Muscle layer of colon (tissue), 2 donors: ENCODE data around the gene FAT4.

Experiments used
- H3K27ac ChIP-seq: one replicate; pipeline ENCODE4 v1.7.0; 2013; ENCODE audit warnings: low read depth, mild to moderate bottlenecking, low read length, moderate library complexity
- H3K27me3 ChIP-seq, 2 donors: one replicate each; pipeline ENCODE4 v1.7.0; 2013; ENCODE audit warnings: low read length in 2 of 2, mild to moderate bottlenecking in 2 of 2; ENCODE audit not compliant: insufficient read depth in 2 of 2, control insufficient read depth in 1 of 2
- H3K36me3 ChIP-seq: one replicate; pipeline ENCODE4 v1.7.0; 2013; ENCODE audit warnings: mild to moderate bottlenecking, low read length; ENCODE audit not compliant: insufficient read depth
- H3K4me1 ChIP-seq: one replicate; pipeline ENCODE4 v1.7.0; 2013; ENCODE audit warnings: mild to moderate bottlenecking, low read length; ENCODE audit not compliant: insufficient read depth
- H3K4me3 ChIP-seq, 2 donors: one replicate each; pipeline ENCODE4 v1.7.0; 2013; ENCODE audit warnings: low read length in 2 of 2, low read depth in 1 of 2, mild to moderate bottlenecking in 1 of 2, moderate library complexity in 1 of 2
- H3K9ac ChIP-seq: one replicate; pipeline ENCODE4 v1.7.0; 2013; ENCODE audit warnings: low read length
- H3K9me3 ChIP-seq: one replicate; pipeline ENCODE4 v1.7.0; 2013; ENCODE audit warnings: mild to moderate bottlenecking, low read length
- donor health status: abdominal sarcoma.
- donor health status: Adenocarcinoma of cecum.

FAT4 gene

DNA sequence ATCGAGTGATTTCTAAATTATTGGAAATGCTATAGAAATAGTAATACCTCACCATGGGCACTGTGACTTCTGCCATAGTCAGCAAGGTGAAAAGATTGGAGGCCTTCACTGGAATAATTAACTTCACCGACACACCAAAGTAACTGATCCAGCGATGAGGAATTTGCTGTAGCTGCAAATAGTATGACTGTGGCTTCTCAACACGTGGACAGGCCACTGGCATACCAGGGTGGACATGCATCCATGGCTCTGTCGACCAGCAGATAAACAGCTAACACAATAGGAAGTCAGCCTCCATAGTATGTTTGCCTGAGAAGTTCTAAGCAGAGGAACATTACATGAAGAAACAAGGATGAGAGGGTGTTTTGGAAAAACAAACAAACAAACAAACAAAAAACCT is 10.9 kb upstream of the FAT4 start:
- H3K9me3 ChIP-seq: no peaks in the 10 kb centered on the region
- no peaks in the 10 kb centered on the region for H3K4me1 ChIP-seq
- no peaks in the 10 kb centered on the region for H3K27me3 ChIP-seq
- no peaks in the 10 kb centered on the region for H3K36me3 ChIP-seq
- H3K27ac ChIP-seq: no peak overlapping the region
- H3K4me3 ChIP-seq: no peak overlapping the region
- H3K9ac ChIP-seq: no peak overlapping the region

DNA sequence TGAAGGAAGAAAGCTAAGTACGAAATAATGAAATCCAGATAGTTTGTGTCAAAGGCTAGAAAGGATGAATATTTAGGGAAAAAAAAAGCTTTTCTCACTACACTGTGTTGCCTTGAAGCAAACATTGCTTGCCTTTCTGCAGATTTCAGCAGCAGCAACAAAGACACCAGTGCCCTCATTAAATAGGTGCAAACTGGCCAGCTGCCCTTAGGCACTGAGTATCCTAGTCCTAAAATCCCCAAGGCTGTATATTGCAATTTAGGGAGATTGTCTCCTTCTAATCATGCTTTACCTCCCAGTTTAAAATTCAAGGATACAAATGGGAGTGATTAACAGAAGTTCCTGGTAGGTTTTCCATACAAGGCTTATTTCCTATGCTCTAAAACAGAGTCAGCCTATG is 8.6 kb upstream of the FAT4 start:
- H3K9ac ChIP-seq: no peak overlapping the region
- H3K27ac ChIP-seq: no peak overlapping the region
- H3K36me3 ChIP-seq: no peaks in the 10 kb centered on the region
- H3K9me3 ChIP-seq: no peaks in the 10 kb centered on the region
- no peaks in the 10 kb centered on the region for H3K27me3 ChIP-seq
- H3K4me1 ChIP-seq: no peaks in the 10 kb centered on the region
- H3K4me3 ChIP-seq: no peak overlapping the region

DNA sequence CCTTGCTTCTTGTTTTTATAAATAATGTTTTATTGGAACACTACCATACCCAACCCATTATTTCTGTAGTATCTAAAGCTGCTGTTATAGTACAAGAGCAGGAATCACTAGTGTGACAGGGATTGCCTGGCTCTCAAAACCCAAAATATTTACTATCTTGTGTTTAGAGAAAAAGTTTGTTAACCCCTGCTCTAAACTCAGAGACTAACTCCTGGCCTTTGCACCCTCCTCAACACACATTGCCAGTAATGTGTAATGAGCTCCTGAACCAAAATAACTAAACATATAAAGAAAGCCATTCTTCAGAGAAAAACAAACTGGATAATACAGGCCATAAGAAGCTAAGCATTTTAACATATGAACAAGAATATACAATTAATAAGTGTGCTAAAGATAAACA is 8.2 kb upstream of the FAT4 start:
- H3K9ac ChIP-seq: no peak overlapping the region
- no peaks in the 10 kb centered on the region for H3K4me1 ChIP-seq
- no peaks in the 10 kb centered on the region for H3K9me3 ChIP-seq
- H3K36me3 ChIP-seq: no peaks in the 10 kb centered on the region
- no peak overlapping the region for H3K4me3 ChIP-seq
- H3K27me3 ChIP-seq: no peaks in the 10 kb centered on the region
- H3K27ac ChIP-seq: no peak overlapping the region

DNA sequence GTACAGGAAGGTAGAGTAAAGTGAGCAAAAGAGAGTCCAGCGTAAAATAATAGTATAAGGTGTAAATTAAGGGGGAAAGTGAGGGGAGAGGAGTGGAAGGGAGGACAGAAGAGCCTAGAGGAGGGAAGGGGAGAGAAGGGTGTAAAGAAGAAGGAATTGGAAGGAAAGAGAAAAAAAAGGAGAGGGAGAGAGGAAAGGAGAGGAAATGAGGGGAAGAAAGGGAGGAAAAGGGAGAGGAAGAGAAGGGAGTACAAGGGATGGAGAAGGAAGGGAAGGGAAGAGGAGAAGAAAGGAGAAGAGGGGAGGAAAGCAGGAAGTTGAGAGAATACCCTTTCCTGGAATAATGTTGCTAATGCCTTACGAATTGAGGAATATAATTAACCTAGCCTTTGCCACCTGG is 3.3 kb upstream of the FAT4 start:
- H3K9ac ChIP-seq: no peak overlapping the region
- H3K4me1 ChIP-seq: peaks cover 8% of the 10 kb centered on the region
- no peaks in the 10 kb centered on the region for H3K27me3 ChIP-seq
- H3K9me3 ChIP-seq: no peaks in the 10 kb centered on the region
- H3K4me3 ChIP-seq: no peak overlapping the region
- H3K36me3 ChIP-seq: no peaks in the 10 kb centered on the region
- no peak overlapping the region for H3K27ac ChIP-seq

GRCh38 chr4:125313497-125313896 is 1.3 kb upstream of the FAT4 start:
- H3K4me1 ChIP-seq: peaks cover 16% of the 10 kb centered on the region
- H3K27ac ChIP-seq: no peak overlapping the region
- H3K36me3 ChIP-seq: no peaks in the 10 kb centered on the region
- no peak overlapping the region for H3K9ac ChIP-seq
- no peak overlapping the region for H3K4me3 ChIP-seq
- no peaks in the 10 kb centered on the region for H3K9me3 ChIP-seq
- no peaks in the 10 kb centered on the region for H3K27me3 ChIP-seq

DNA sequence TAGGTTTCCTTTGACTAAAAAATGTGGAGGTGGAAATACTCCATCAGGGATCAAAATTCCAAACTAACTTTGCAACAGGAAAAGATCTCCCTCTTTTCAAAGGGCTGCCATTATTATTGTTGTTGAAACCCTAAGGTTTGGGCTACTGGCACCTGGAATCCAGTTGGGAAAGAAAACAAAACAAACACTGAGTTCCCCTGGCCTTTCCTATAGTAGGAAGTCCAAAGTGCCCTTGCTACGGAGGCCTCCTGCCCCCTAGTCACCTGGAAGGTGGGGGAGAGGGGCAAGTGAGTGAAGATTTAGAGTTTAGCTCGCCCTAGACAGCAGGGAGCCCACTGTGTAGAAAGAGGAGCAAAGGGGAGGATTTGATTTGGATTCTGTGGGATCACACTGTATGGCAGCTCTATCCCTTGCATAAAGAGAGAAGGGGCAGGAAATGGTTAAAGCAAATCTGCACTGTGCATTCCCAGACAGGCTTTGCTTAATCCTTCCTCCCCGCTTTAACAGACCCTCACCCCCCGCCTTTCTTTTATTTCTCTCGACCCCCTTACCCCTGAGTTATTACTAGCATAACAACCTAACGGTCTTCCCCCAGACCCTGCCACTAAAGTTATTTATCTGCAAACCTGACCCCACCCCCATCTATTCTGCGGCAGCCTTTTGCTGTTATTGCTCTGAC is 627 bp upstream of the FAT4 start:
- Histone ChIP-seq H3K27ac (peak overlapping the region; percentile 13), H3K9ac (peak overlapping the region; percentile 21), H3K4me1 (peaks cover 22% of the 10 kb centered on the region), H3K4me3 (peak overlapping the region in 1 of 2 donors; percentile 96), H3K9me3 (no peaks in the 10 kb centered on the region), H3K27me3 (no peaks in the 10 kb centered on the region), H3K36me3 (no peaks in the 10 kb centered on the region)

DNA sequence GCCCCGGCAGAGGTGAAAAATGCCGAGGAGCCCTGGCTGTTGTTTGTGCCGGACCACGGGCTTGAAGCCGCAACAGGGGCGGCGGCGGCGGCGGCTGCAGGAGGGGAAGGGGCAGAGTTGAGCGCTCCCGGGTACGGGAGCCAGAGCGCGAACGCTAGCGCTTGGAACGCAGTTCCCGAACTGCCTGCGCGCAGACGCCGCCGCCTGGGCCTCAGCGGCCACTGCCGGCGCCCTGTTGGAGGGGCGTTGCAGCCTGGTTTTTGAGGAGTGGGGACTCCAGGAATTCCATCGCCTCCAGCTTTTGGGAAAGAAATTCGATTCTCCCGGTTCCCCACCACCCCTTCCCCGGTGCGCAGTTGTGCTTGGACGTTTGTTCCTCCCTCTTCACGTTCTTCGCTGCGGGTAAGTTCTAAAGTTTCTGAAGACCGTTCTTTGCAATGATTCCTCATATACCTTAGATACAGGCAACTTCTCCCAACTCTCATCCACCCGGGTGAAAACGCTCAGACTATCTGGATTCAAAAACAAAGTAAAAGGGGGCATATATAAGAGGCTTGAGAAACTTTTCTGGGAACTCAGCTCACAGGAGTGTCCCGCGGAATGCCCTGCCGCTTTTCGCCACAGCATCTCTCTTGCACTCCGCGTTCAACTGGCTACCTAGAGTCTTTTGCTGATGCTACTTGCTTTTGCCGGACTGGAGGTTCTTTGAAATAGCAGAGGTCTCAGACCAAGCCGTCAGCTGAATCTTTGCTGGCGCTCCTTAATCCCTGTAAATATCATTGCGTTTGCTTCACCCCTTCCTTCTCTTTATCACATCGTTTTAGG is 1.0 kb downstream of the FAT4 start:
- Histone ChIP-seq H3K4me1 (peaks cover 37% of the 10 kb centered on the region), H3K9ac (peak overlapping the region; percentile 90), H3K36me3 (peaks cover 2% of the 10 kb centered on the region), H3K27me3 (no peaks in the 10 kb centered on the region), H3K4me3 (peak overlapping the region; percentile 96 to 97), H3K27ac (peak overlapping the region; percentile 95), H3K9me3 (no peaks in the 10 kb centered on the region)

GRCh38 chr4:125316401-125316790 is 1.6 kb downstream of the FAT4 start:
- no peaks in the 10 kb centered on the region for H3K27me3 ChIP-seq
- H3K9ac ChIP-seq: peak overlapping the region; percentile 90
- H3K36me3 ChIP-seq: peaks cover 7% of the 10 kb centered on the region
- H3K4me1 ChIP-seq: peaks cover 43% of the 10 kb centered on the region
- peak overlapping the region; percentile 96 to 97 for H3K4me3 ChIP-seq
- H3K27ac ChIP-seq: peak overlapping the region; percentile 95
- no peaks in the 10 kb centered on the region for H3K9me3 ChIP-seq

DNA sequence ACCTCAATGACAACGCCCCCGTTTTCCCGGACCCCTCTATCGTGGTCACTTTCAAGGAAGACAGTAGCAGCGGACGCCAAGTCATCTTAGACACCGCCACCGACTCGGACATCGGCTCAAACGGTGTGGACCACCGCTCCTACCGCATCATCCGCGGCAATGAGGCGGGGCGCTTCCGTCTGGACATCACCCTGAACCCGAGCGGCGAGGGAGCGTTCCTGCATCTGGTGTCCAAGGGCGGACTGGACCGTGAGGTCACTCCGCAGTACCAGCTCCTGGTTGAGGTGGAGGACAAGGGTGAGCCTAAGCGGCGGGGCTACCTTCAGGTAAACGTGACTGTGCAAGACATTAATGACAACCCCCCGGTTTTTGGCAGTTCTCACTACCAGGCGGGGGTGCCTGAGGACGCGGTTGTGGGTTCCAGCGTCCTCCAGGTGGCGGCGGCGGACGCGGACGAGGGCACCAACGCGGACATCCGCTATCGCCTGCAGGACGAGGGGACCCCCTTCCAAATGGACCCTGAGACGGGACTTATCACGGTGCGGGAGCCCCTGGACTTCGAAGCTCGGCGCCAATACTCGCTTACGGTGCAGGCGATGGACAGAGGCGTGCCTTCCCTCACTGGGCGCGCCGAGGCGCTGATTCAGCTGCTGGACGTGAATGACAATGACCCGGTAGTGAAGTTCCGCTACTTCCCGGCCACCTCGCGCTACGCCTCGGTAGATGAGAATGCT is 2.2 kb downstream of the FAT4 start:
- peak overlapping the region; percentile 96 to 97 for H3K4me3 ChIP-seq
- H3K4me1 ChIP-seq: peaks cover 49% of the 10 kb centered on the region
- no peaks in the 10 kb centered on the region for H3K27me3 ChIP-seq
- H3K36me3 ChIP-seq: peaks cover 7% of the 10 kb centered on the region
- H3K9ac ChIP-seq: peak overlapping the region; percentile 90
- no peaks in the 10 kb centered on the region for H3K9me3 ChIP-seq
- H3K27ac ChIP-seq: peak overlapping the region; percentile 95

DNA sequence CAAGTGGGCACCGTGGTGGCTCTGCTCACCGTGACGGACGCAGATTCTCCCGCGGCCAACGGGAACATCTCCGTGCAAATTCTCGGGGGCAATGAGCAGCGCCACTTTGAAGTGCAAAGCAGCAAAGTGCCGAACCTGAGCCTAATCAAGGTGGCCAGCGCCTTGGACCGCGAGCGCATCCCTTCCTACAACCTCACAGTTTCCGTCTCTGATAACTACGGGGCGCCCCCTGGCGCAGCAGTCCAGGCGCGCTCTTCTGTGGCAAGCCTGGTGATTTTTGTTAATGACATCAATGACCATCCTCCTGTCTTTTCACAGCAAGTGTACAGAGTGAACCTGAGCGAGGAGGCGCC is 2.7 kb downstream of the FAT4 start:
- Histone ChIP-seq H3K27ac (no peak overlapping the region), H3K4me3 (peak overlapping the region; percentile 96 to 97), H3K36me3 (peaks cover 7% of the 10 kb centered on the region), H3K27me3 (no peaks in the 10 kb centered on the region), H3K9me3 (no peaks in the 10 kb centered on the region), H3K4me1 (peaks cover 52% of the 10 kb centered on the region), H3K9ac (peak overlapping the region; percentile 90)

DNA sequence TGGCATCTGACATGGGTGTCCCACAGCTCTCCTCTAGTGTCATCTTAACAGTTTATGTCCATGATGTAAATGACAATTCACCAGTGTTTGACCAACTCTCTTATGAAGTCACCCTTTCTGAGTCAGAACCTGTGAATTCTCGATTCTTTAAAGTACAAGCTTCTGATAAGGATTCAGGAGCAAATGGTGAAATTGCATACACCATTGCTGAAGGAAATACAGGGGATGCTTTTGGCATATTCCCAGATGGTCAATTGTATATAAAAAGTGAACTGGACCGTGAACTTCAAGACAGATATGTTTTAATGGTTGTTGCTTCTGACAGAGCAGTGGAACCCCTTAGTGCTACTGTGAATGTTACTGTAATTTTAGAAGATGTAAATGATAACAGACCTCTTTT is 4.6 kb downstream of the FAT4 start:
- H3K36me3 ChIP-seq: peaks cover 7% of the 10 kb centered on the region
- H3K4me1 ChIP-seq: peaks cover 44% of the 10 kb centered on the region
- H3K4me3 ChIP-seq: peak overlapping the region in 1 of 2 donors; percentile 96
- H3K9me3 ChIP-seq: no peaks in the 10 kb centered on the region
- no peak overlapping the region for H3K27ac ChIP-seq
- no peaks in the 10 kb centered on the region for H3K27me3 ChIP-seq
- no peak overlapping the region for H3K9ac ChIP-seq
